GM23338 (cell line): ENCODE measurements around the gene AGAP3. TPM values are rescaled to one million over a fixed set of nuclear protein-coding genes. Genes with fewer than 3 reads are reported as not detected.
A peak's percentile ranks its signal among the peaks of the same experiment; 100 is the strongest.

Experiments
- ATAC-seq: fragments of 200-7000 bp; cut with Tn5 transposase; 3 replicates; pipeline ENCODE4 v1.9.1; 2020
- DNase-seq: peaks from one replicate; pipeline ENCODE4 v3.0.0-alpha.2; 2015; ENCODE audit warnings: low spot score
- H2AFZ ChIP-seq: fragments of 200-600 bp; sonication (generic); 2 replicates; pipeline ENCODE4 v1.8.0; 2016; ENCODE audit warnings: antibody characterized with exemption, mild to moderate bottlenecking, moderate library complexity
- H3F3A ChIP-seq: fragments of 200-600 bp; sonication (generic); replicated peaks from 2 replicates; pipeline ENCODE4 v1.8.0; 2017; ENCODE audit warnings: antibody characterized with exemption, mixed run types, low read depth
- H3K27ac ChIP-seq: fragments of 200-600 bp; sonication (generic); 2 replicates; pipeline ENCODE4 v1.6.1; 2016; ENCODE audit warnings: low read depth
- H3K27me3 ChIP-seq: fragments of 200-600 bp; sonication (generic); 2 replicates; pipeline ENCODE4 v1.8.0; 2016; ENCODE audit warnings: mild to moderate bottlenecking, mixed run types, moderate library complexity; ENCODE audit not compliant: insufficient read depth
- H3K36me3 ChIP-seq: fragments of 200-600 bp; sonication (generic); 2 replicates; pipeline ENCODE4 v1.8.0; 2016; ENCODE audit warnings: mild to moderate bottlenecking; ENCODE audit not compliant: insufficient read depth
- H3K4me1 ChIP-seq: fragments of 200-600 bp; sonication (generic); 2 replicates; pipeline ENCODE4 v1.8.0; 2016; ENCODE audit warnings: mild to moderate bottlenecking, moderate library complexity; ENCODE audit not compliant: insufficient read depth
- H3K4me2 ChIP-seq: fragments of 200-600 bp; sonication (generic); 2 replicates; pipeline ENCODE4 v1.7.1; 2017; ENCODE audit warnings: mixed run types
- H3K4me3 ChIP-seq: fragments of 200-600 bp; sonication (generic); 2 replicates; pipeline ENCODE4 v1.6.1; 2016; ENCODE audit warnings: mixed run types
- H3K79me2 ChIP-seq: fragments of 200-600 bp; sonication (generic); replicated peaks from 2 replicates; pipeline ENCODE4 v1.8.0; 2017; ENCODE audit warnings: mild to moderate bottlenecking; ENCODE audit not compliant: insufficient read depth
- H3K9me2 ChIP-seq: fragments of 200-600 bp; sonication (generic); 2 replicates; pipeline ENCODE4 v1.8.0; 2017; ENCODE audit not compliant: insufficient read depth
- H4K20me1 ChIP-seq: fragments of 200-600 bp; sonication (generic); replicated peaks from 2 replicates; pipeline ENCODE4 v1.8.0; 2017; ENCODE audit warnings: mild to moderate bottlenecking; ENCODE audit not compliant: insufficient read depth
- H3K27ac Mint-ChIP-seq: 2 replicates; pipeline ENCODE4 v1.8.0; 2020; ENCODE audit warnings: inconsistent platforms, mild to moderate bottlenecking, moderate library complexity, mixed read lengths
- H3K27me3 Mint-ChIP-seq: 3 replicates; pipeline ENCODE4 v1.8.0; 2022; ENCODE audit warnings: low read depth, mild to moderate bottlenecking, moderate library complexity, mixed read lengths, inconsistent platforms; ENCODE audit not compliant: insufficient read depth, poor library complexity
- H3K36me3 Mint-ChIP-seq: 3 replicates; pipeline ENCODE4 v1.8.0; 2021; ENCODE audit warnings: low read depth, mild to moderate bottlenecking, inconsistent platforms, moderate library complexity, mixed read lengths
- H3K4me1 Mint-ChIP-seq: 3 replicates; pipeline ENCODE4 v1.8.0; 2020; ENCODE audit warnings: mild to moderate bottlenecking, inconsistent platforms, mixed read lengths
- H3K4me3 Mint-ChIP-seq: 3 replicates; pipeline ENCODE4 v1.8.0; 2021; ENCODE audit warnings: moderate library complexity, mild to moderate bottlenecking, inconsistent platforms, mixed read lengths
- H3K9me3 Mint-ChIP-seq: 3 replicates; pipeline ENCODE4 v1.8.0; 2020; ENCODE audit warnings: moderate library complexity, mild to moderate bottlenecking, inconsistent platforms, mixed read lengths
- CREB1 ChIP-seq: fragments of 250-450 bp; sonication (Bioruptor Pico); IDR thresholded peaks from 2 replicates; pipeline ENCODE4 v1.5.0; 2020; ENCODE audit warnings: low read depth, mild to moderate bottlenecking, moderate library complexity
- EZH2 ChIP-seq: fragments of 200-600 bp; sonication (generic); IDR thresholded peaks from one replicate; pipeline ENCODE4 v1.8.0; 2017; ENCODE audit warnings: antibody characterized with exemption, mild to moderate bottlenecking, low read depth; ENCODE audit not compliant: unreplicated experiment
- EZH2phosphoT487 ChIP-seq: fragments of 200-600 bp; sonication (generic); IDR thresholded peaks from one replicate; pipeline ENCODE4 v1.8.1; 2018; ENCODE audit warnings: antibody characterized with exemption; ENCODE audit not compliant: unreplicated experiment
- JUNB ChIP-seq: IDR thresholded peaks from one replicate; pipeline ENCODE4 v1.6.1; 2016; ENCODE audit warnings: antibody characterized with exemption; ENCODE audit not compliant: unreplicated experiment
- NANOG ChIP-seq: IDR thresholded peaks from 2 replicates; pipeline ENCODE4 v1.6.1; 2016; ENCODE audit warnings: antibody characterized with exemption, borderline replicate concordance
- POLR2AphosphoS5 ChIP-seq: IDR thresholded peaks from 2 replicates; pipeline ENCODE4 v1.6.1; 2016; ENCODE audit warnings: antibody characterized with exemption, low read depth
- STAT1 ChIP-seq: IDR thresholded peaks from one replicate; pipeline ENCODE4 v1.6.1; 2016; ENCODE audit warnings: antibody characterized with exemption; ENCODE audit not compliant: unreplicated experiment
- ZNF114 ChIP-seq: fragments of 250-450 bp; sonication (Bioruptor Pico); IDR thresholded peaks from 2 replicates; pipeline ENCODE4 v1.5.0; 2020; ENCODE audit warnings: mild to moderate bottlenecking, moderate library complexity
- ZNF331 ChIP-seq: fragments of 250-450 bp; sonication (Bioruptor Pico); IDR thresholded peaks from 2 replicates; pipeline ENCODE4 v1.5.0; 2020; ENCODE audit warnings: low read depth, mild to moderate bottlenecking, moderate library complexity
- ZNF462 ChIP-seq: fragments of 250-450 bp; sonication (Bioruptor Pico); IDR thresholded peaks from 2 replicates; pipeline ENCODE4 v1.5.0; 2020; ENCODE audit warnings: mild to moderate bottlenecking, moderate library complexity
- polyA plus RNA-seq: library from polyadenylated mRNA; unstranded; fragments of >200 nt; fragmentation: Nextera tagmentation; extraction: Ambion mirVana; gene quantifications from 2 replicates; pipeline ENCODE4 v1.2.1, GENCODE V29; 2016
- total RNA-seq: library from RNA; depleted of rRNA; stranded (reverse); fragments of >200 nt; shearing (Covaris generic); gene quantifications from 2 replicates; pipeline ENCODE4 v1.2.3, GENCODE V29; 2014
- TF ChIP-seq, protein P1 (sequence below): IDR thresholded peaks from one replicate; pipeline ENCODE4 v1.6.1; 2018; ENCODE audit warnings: antibody characterized with exemption; ENCODE audit not compliant: unreplicated experiment
- TF ChIP-seq, protein P2 (sequence below): IDR thresholded peaks from 2 replicates; pipeline ENCODE4 v1.6.1; 2016; ENCODE audit warnings: antibody characterized with exemption
- TF ChIP-seq, protein P3 (sequence below), 2 experiments: fragments of 200-600 bp in 1 of 2; sonication (generic) in 1 of 2; conservative IDR thresholded peaks; 2 replicates each; pipeline versions ENCODE4 v1.5.1 to v1.6.1; 2016 to 2017; ENCODE audit warnings: antibody characterized with exemption in 2 of 2, low read depth in 2 of 2, mild to moderate bottlenecking in 2 of 2, moderate library complexity in 1 of 2

The AGAP3 gene
- total and polyA plus RNA-seq, 2 experiments from 2014 or later, result 24.0 to 39.2 TPM

DNA sequence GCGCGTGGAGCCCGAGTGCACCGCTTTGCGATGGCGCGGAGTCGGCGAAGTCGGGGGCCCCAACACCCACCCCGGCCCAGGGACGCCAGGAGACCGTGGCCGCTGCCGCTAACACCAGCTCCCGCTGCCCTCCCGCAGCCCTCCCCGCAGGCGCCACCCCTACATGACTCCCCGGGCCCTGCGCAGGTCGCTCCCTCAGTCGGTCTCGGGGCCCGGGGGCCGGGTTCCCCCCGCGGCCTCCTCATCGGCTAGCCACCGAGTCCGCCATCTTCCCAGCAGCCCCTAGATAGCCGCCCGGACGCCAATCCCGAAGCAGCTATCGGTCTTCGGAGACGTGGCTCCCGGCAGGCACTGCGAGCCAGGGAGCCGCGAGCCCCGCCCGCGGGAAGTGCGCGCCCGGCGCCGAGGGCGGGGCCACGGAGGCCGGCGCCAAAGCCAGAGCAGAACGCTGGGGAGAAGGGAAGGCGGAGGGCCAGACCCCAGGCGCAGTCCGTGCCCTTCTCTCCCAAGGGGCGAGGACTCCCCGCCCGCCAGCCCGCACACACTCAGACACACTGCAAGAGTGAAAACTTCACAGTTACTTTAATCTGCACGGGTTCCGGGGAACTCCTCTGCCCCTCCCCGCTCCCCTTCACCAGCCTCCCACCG is 5.6 kb upstream of the AGAP3 start, which contains the start of gene FASTK:
FASTK (minus strand) TSS at position 288 of the 648 bp plus-strand sequence; CDS start at position 245, 43 bp downstream.
- Histone ChIP-seq H3K36me3 (no peaks in the 10 kb centered on the region), H3K79me2 (peaks cover 6% of the 10 kb centered on the region; the same call in 1 of the 2 replicates), H2AFZ (peak within 1 kb of the TSS; percentile 86; the same call in 1 of the 2 replicates), H3K4me3 (peak within 1 kb of the TSS; percentile 91), H4K20me1 (peaks cover 12% of the 10 kb centered on the region), H3K4me1 (peaks cover 39% of the 10 kb centered on the region), H3F3A (peaks cover 20% of the 10 kb centered on the region), H3K27ac (no peak within 1 kb of the TSS), H3K9me2 (no peaks in the 10 kb centered on the region), H3K4me2 (peak within 1 kb of the TSS; percentile 98), H3K27me3 (peaks cover 18% of the 10 kb centered on the region)
- H3K4me3 Mint-ChIP-seq, result peak within 1 kb of the TSS; percentile 89
- peak within 1 kb of the TSS; percentile 86; the same call in 1 of the 2 replicates for H3K27ac Mint-ChIP-seq
- H3K27me3 Mint-ChIP-seq, result peaks cover 27% of the 10 kb centered on the region
- H3K4me1 Mint-ChIP-seq, result peaks cover 45% of the 10 kb centered on the region
- H3K36me3 Mint-ChIP-seq, result peaks cover 13% of the 10 kb centered on the region
- H3K9me3 Mint-ChIP-seq, result peaks cover 2% of the 10 kb centered on the region; the same call in 1 of the 3 replicates
- no peak for TF ChIP-seq EZH2
- no peak for TF ChIP-seq NANOG
- no peak for TF ChIP-seq STAT1
- TF ChIP-seq CREB1 (CRISPR knock-in tag), result peak; percentile 66; the same call in 1 of the 2 replicates
- no peak for TF ChIP-seq EZH2phosphoT487
- TF ChIP-seq, protein P1, sequence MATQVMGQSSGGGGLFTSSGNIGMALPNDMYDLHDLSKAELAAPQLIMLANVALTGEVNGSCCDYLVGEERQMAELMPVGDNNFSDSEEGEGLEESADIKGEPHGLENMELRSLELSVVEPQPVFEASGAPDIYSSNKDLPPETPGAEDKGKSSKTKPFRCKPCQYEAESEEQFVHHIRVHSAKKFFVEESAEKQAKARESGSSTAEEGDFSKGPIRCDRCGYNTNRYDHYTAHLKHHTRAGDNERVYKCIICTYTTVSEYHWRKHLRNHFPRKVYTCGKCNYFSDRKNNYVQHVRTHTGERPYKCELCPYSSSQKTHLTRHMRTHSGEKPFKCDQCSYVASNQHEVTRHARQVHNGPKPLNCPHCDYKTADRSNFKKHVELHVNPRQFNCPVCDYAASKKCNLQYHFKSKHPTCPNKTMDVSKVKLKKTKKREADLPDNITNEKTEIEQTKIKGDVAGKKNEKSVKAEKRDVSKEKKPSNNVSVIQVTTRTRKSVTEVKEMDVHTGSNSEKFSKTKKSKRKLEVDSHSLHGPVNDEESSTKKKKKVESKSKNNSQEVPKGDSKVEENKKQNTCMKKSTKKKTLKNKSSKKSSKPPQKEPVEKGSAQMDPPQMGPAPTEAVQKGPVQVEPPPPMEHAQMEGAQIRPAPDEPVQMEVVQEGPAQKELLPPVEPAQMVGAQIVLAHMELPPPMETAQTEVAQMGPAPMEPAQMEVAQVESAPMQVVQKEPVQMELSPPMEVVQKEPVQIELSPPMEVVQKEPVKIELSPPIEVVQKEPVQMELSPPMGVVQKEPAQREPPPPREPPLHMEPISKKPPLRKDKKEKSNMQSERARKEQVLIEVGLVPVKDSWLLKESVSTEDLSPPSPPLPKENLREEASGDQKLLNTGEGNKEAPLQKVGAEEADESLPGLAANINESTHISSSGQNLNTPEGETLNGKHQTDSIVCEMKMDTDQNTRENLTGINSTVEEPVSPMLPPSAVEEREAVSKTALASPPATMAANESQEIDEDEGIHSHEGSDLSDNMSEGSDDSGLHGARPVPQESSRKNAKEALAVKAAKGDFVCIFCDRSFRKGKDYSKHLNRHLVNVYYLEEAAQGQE, result no peak
- no peak for TF ChIP-seq ZNF462 (CRISPR knock-in tag)
- TF ChIP-seq, protein P2, sequence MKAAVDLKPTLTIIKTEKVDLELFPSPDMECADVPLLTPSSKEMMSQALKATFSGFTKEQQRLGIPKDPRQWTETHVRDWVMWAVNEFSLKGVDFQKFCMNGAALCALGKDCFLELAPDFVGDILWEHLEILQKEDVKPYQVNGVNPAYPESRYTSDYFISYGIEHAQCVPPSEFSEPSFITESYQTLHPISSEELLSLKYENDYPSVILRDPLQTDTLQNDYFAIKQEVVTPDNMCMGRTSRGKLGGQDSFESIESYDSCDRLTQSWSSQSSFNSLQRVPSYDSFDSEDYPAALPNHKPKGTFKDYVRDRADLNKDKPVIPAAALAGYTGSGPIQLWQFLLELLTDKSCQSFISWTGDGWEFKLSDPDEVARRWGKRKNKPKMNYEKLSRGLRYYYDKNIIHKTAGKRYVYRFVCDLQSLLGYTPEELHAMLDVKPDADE, result 0 out of 2 replicates have a peak, but pooled peaks have one; percentile 16
- TF ChIP-seq ZNF114, result no peak
- TF ChIP-seq, protein P3, sequence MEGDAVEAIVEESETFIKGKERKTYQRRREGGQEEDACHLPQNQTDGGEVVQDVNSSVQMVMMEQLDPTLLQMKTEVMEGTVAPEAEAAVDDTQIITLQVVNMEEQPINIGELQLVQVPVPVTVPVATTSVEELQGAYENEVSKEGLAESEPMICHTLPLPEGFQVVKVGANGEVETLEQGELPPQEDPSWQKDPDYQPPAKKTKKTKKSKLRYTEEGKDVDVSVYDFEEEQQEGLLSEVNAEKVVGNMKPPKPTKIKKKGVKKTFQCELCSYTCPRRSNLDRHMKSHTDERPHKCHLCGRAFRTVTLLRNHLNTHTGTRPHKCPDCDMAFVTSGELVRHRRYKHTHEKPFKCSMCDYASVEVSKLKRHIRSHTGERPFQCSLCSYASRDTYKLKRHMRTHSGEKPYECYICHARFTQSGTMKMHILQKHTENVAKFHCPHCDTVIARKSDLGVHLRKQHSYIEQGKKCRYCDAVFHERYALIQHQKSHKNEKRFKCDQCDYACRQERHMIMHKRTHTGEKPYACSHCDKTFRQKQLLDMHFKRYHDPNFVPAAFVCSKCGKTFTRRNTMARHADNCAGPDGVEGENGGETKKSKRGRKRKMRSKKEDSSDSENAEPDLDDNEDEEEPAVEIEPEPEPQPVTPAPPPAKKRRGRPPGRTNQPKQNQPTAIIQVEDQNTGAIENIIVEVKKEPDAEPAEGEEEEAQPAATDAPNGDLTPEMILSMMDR (conservative IDR thresholded peaks at IDR 0.05; ENCODE audit: low read depth in 2 of 2), result no peak
- TF ChIP-seq ZNF331 (CRISPR knock-in tag), result no peak
- no peak for TF ChIP-seq JUNB
- peak; percentile 79 for TF ChIP-seq POLR2AphosphoS5
- DNase-seq (peak; percentile 94), ATAC-seq (peak; percentile 55)
